AG04450 (cell line): ENCODE data around the gene SEPTIN2. TPM values are rescaled to one million over a fixed set of nuclear protein-coding genes. Genes with fewer than 3 reads are reported as not detected.
"Not testable (repeated sequence)": the region's sequence is repeated elsewhere in the genome, so short reads cannot be mapped to it uniquely, and the experiment has no call there.

Source experiments
- CTCF ChIA-PET: fragments of 300-600, 350-600 bp; formaldehyde crosslinking; extraction: SDS; loops from one replicate; lab custom pipeline; 2022; ENCODE audit warnings: antibody characterized with exemption, inconsistent platforms; lab: Charles Lee
- POLR2A ChIA-PET: fragments of 350-600 bp; formaldehyde crosslinking; extraction: SDS; loops from one replicate; lab custom pipeline; 2021; ENCODE audit warnings: antibody characterized with exemption, inconsistent platforms; lab: Yijun Ruan, JAX
- DNase-seq: peaks from one replicate; pipeline ENCODE4 v3.0.0-alpha.2; 2011; ENCODE audit warnings: low read depth, low spot score
- H3K27ac ChIP-seq: one replicate; pipeline ENCODE4 v1.5.1; 2012; ENCODE audit warnings: low read depth, low read length, control low read depth
- H3K27me3 ChIP-seq: one replicate; pipeline ENCODE4 v1.6.0; 2012; ENCODE audit warnings: low read length; ENCODE audit not compliant: control insufficient read depth, insufficient read depth
- H3K4me3 ChIP-seq: 2 replicates; pipeline ENCODE4 v1.5.1; 2011; ENCODE audit warnings: mild to moderate bottlenecking, low read depth, low read length, control low read depth
- H3K9me3 ChIP-seq: 2 replicates; pipeline ENCODE4 v1.5.1; 2012; ENCODE audit warnings: low read length; ENCODE audit not compliant: control insufficient read depth, insufficient read depth
- CTCF ChIP-seq: IDR thresholded peaks from 2 replicates; pipeline ENCODE4 v1.5.1; 2011; ENCODE audit warnings: low read depth, low read length, control low read depth, inconsistent platforms
- polyA plus RNA-seq: library from polyadenylated mRNA; depleted of rRNA; stranded (reverse); fragments of >200 nt; gene quantifications from 2 replicates; pipeline ENCODE4 v1.2.3, GENCODE V29; 2011

The SEPTIN2 gene
- polyA plus RNA-seq, 1 experiment = 1,080 TPM

- ChIA-PET POLR2A (interaction anchor here (0.7 kb wide), 1 partner anchor 23 kb away, joined by 3 read pairs; no protein-coding TSS in a partner anchor), CTCF (no interaction called here)
- Histone ChIP-seq H3K4me3 (no peak overlapping the region), H3K27ac (no peak overlapping the region), H3K9me3 (no peaks in the 10 kb centered on the region), H3K27me3 (no peaks in the 10 kb centered on the region)
- no peak for TF ChIP-seq CTCF
- DNase-seq = no peak
These were observed 23.7 kb upstream of the SEPTIN2 start for GRCh38 chr2:241291977-241292376.

GRCh38 chr2:241293378-241293797 lies 22.3 kb upstream of the SEPTIN2 start:
- H3K4me3 ChIP-seq, POLR2A ChIA-PET, DNase-seq, H3K27ac ChIP-seq, H3K9me3 ChIP-seq, H3K27me3 ChIP-seq, CTCF ChIA-PET: not testable (repeated sequence)

- CTCF ChIA-PET = interaction anchor here (0.8 kb wide), 1 partner anchor 11 kb away, joined by 3 read pairs; no protein-coding TSS in a partner anchor
These were observed 20.2 kb upstream of the SEPTIN2 start for GRCh38 chr2:241295326-241296095.

GRCh38 chr2:241296767-241297166 lies 19.0 kb upstream of the SEPTIN2 start:
- H3K9me3 ChIP-seq = no peaks in the 10 kb centered on the region
- no peaks in the 10 kb centered on the region for H3K27me3 ChIP-seq
- H3K4me3 ChIP-seq = no peak overlapping the region
- no peak for DNase-seq
- no peak overlapping the region for H3K27ac ChIP-seq
- ChIA-PET CTCF (no interaction called here), POLR2A (interaction anchor here (1.2 kb wide), 1 partner anchor 18 kb away, joined by 3 read pairs; the partner anchor contains the start of gene HDLBP)
- no peak for TF ChIP-seq CTCF

More at GRCh38 chr2:241295326-241296095, 20.2 kb upstream of the SEPTIN2 start:
- no peak for TF ChIP-seq CTCF
- no peak for DNase-seq
- no peaks in the 10 kb centered on the region for H3K27me3 ChIP-seq
- no peak overlapping the region for H3K27ac ChIP-seq
- POLR2A ChIA-PET = interaction anchor here (0.7 kb wide), 1 partner anchor 19 kb away, joined by 4 read pairs; no protein-coding TSS in a partner anchor
- H3K4me3 ChIP-seq = no peak overlapping the region
- H3K9me3 ChIP-seq = no peaks in the 10 kb centered on the region

- H3K4me3 ChIP-seq = no peak overlapping the region
- no peak for DNase-seq
- ChIA-PET POLR2A (no interaction called here), CTCF (interaction anchor here (1.0 kb wide), 1 partner anchor 16 kb away, joined by 3 read pairs; the partner anchor contains the start of gene HDLBP)
- H3K27me3 ChIP-seq = no peaks in the 10 kb centered on the region
- no peak overlapping the region for H3K27ac ChIP-seq
- no peak for TF ChIP-seq CTCF
- no peaks in the 10 kb centered on the region for H3K9me3 ChIP-seq
These were observed 17.1 kb upstream of the SEPTIN2 start for GRCh38 chr2:241298673-241299072.
